Activated T-cell treated with anti-CD3 and anti-CD28 coated beads for 24 hours (primary cell): ENCODE measurements around the gene ASCC3.

Source experiments
- DNase-seq: peaks from one replicate; pipeline ENCODE4 v3.0.0-alpha.2; 2020; ENCODE audit warnings: low read depth

The ASCC3 gene

GRCh38 chr6:100724222-100724621 lies 156.9 kb downstream of the ASCC3 start:
- DNase-seq = no peak

GRCh38 chr6:100721256-100721655 lies 159.9 kb downstream of the ASCC3 start:
- no peak for DNase-seq

- DNase-seq = no peak
These were observed 161.0 kb downstream of the ASCC3 start for GRCh38 chr6:100719883-100720682.

- DNase-seq = no peak
These were observed 168.1 kb downstream of the ASCC3 start for GRCh38 chr6:100712997-100713396.

- no peak for DNase-seq
These were observed 174.6 kb downstream of the ASCC3 start for GRCh38 chr6:100706491-100706890.

- no peak for DNase-seq
These were observed 176.2 kb downstream of the ASCC3 start for GRCh38 chr6:100704961-100705360.

GRCh38 chr6:100701728-100702127 lies 179.4 kb downstream of the ASCC3 start:
- DNase-seq = no peak

- DNase-seq = no peak
These were observed 181.1 kb downstream of the ASCC3 start for GRCh38 chr6:100700009-100700408.

GRCh38 chr6:100695445-100695844 lies 185.7 kb downstream of the ASCC3 start:
- DNase-seq = no peak

- no peak for DNase-seq
These were observed 187.7 kb downstream of the ASCC3 start for GRCh38 chr6:100693249-100693927.

GRCh38 chr6:100691972-100692371 lies 189.2 kb downstream of the ASCC3 start:
- no peak for DNase-seq

- DNase-seq = no peak
These were observed 194.9 kb downstream of the ASCC3 start for GRCh38 chr6:100686216-100686615.

GRCh38 chr6:100685747-100686146 lies 195.4 kb downstream of the ASCC3 start:
- DNase-seq = no peak

GRCh38 chr6:100680163-100680562 lies 201.0 kb downstream of the ASCC3 start:
- no peak for DNase-seq

GRCh38 chr6:100678027-100678426 lies 203.1 kb downstream of the ASCC3 start:
- no peak for DNase-seq

- DNase-seq = no peak
These were observed 203.9 kb downstream of the ASCC3 start for GRCh38 chr6:100677240-100677639.

GRCh38 chr6:100673641-100674040 lies 207.5 kb downstream of the ASCC3 start:
- no peak for DNase-seq

GRCh38 chr6:100671740-100672139 lies 209.4 kb downstream of the ASCC3 start:
- DNase-seq = no peak

GRCh38 chr6:100670056-100670455 lies 211.1 kb downstream of the ASCC3 start:
- no peak for DNase-seq

- DNase-seq = no peak
These were observed 216.1 kb downstream of the ASCC3 start for GRCh38 chr6:100665041-100665380.

- DNase-seq = no peak
These were observed 216.7 kb downstream of the ASCC3 start for GRCh38 chr6:100664274-100665040.

- DNase-seq = no peak
These were observed 217.8 kb downstream of the ASCC3 start for GRCh38 chr6:100663219-100663863.
